A673 (cell line): Measurements from ENCODE around the gene RHPN2. TPM values are rescaled to one million over a fixed set of nuclear protein-coding genes. Genes with fewer than 3 reads are reported as not detected.

Experiments used
- BruUV-seq: library from RNA; stranded (reverse); fragments of 400-500 nt; replicated peaks from 2 replicates; lab custom pipeline; 2021; lab: Mats Ljungman, UMichigan
- CTCF ChIA-PET: fragments of 300-600 bp; sonication (Branson Sonifier 250); formaldehyde crosslinking; loops from one replicate; lab custom pipeline; 2022; ENCODE audit warnings: antibody characterized with exemption; lab: Charles Lee
- POLR2A ChIA-PET: fragments of 300-600 bp; sonication (Branson Sonifier 250); formaldehyde crosslinking; loops from one replicate; lab custom pipeline; 2022; ENCODE audit warnings: antibody characterized with exemption; ENCODE audit not compliant: low non-redundant PET; lab: Charles Lee
- DNase-seq: peaks from one replicate; pipeline ENCODE4 v3.0.0-alpha.2; 2015; ENCODE audit warnings: low spot score
- H3K27ac ChIP-seq: fragments of 200-600 bp; sonication (generic); 2 replicates; pipeline ENCODE4 v1.5.1; 2016; ENCODE audit warnings: mixed run types, low read depth, mild to moderate bottlenecking, mixed read lengths, antibody characterized with exemption, low read length; ENCODE audit not compliant: poor library complexity, severe bottlenecking
- H3K27me3 ChIP-seq: fragments of 200-600 bp; sonication (generic); replicated peaks from 2 replicates; pipeline ENCODE4 v1.6.1; 2017; ENCODE audit warnings: mixed run types, low read depth, mild to moderate bottlenecking, mixed read lengths, antibody characterized with exemption, low read length; ENCODE audit not compliant: insufficient read depth, poor library complexity
- H3K36me3 ChIP-seq: fragments of 200-600 bp; sonication (generic); 2 replicates; pipeline ENCODE4 v1.6.1; 2016; ENCODE audit warnings: mixed run types, mild to moderate bottlenecking, mixed read lengths, antibody characterized with exemption, low read length; ENCODE audit not compliant: insufficient read depth, poor library complexity, severe bottlenecking
- H3K4me1 ChIP-seq: fragments of 200-600 bp; sonication (generic); 2 replicates; pipeline ENCODE4 v1.6.1; 2017; ENCODE audit warnings: mixed run types, mild to moderate bottlenecking, mixed read lengths, antibody characterized with exemption, low read length; ENCODE audit not compliant: insufficient read depth, poor library complexity, severe bottlenecking
- H3K4me3 ChIP-seq: fragments of 200-600 bp; sonication (generic); 2 replicates; pipeline ENCODE4 v1.5.1; 2016; ENCODE audit warnings: low read depth, mixed run types, mild to moderate bottlenecking, mixed read lengths, low read length; ENCODE audit not compliant: poor library complexity, severe bottlenecking
- H3K9me3 ChIP-seq: fragments of 200-600 bp; sonication (generic); 2 replicates; pipeline ENCODE4 v1.6.1; 2016; ENCODE audit warnings: mixed run types, low read depth, mild to moderate bottlenecking, mixed read lengths, antibody characterized with exemption, low read length; ENCODE audit not compliant: poor library complexity, severe bottlenecking
- CTCF ChIP-seq: fragments of 300-800, 200-600 bp; sonication (generic); conservative IDR thresholded peaks from 2 replicates; pipeline ENCODE4 v1.5.1; 2017; ENCODE audit warnings: low read depth, mild to moderate bottlenecking, antibody characterized with exemption, low read length, moderate library complexity, mixed read lengths
- EZH2 ChIP-seq: fragments of 200-600 bp; sonication (generic); IDR thresholded peaks from 2 replicates; pipeline ENCODE4 v1.6.1; 2017; ENCODE audit warnings: borderline replicate concordance, low read depth, mild to moderate bottlenecking, mixed read lengths, antibody characterized with exemption, low read length; ENCODE audit not compliant: poor library complexity, severe bottlenecking
- intact Hi-C: fragments of 100-400 bp; cut with micrococcal nuclease; formaldehyde crosslinking; loops from one replicate; pipeline ENCODE4 v1.10.0; 2022; ENCODE audit not compliant: unreplicated experiment
- total RNA-seq: library from RNA; stranded (reverse); gene quantifications from 2 replicates; pipeline ENCODE4 v1.2.3, GENCODE V29; 2021

RHPN2 gene
- total RNA-seq, 1 experiment from 2014 or later: 10.5 TPM

DNA sequence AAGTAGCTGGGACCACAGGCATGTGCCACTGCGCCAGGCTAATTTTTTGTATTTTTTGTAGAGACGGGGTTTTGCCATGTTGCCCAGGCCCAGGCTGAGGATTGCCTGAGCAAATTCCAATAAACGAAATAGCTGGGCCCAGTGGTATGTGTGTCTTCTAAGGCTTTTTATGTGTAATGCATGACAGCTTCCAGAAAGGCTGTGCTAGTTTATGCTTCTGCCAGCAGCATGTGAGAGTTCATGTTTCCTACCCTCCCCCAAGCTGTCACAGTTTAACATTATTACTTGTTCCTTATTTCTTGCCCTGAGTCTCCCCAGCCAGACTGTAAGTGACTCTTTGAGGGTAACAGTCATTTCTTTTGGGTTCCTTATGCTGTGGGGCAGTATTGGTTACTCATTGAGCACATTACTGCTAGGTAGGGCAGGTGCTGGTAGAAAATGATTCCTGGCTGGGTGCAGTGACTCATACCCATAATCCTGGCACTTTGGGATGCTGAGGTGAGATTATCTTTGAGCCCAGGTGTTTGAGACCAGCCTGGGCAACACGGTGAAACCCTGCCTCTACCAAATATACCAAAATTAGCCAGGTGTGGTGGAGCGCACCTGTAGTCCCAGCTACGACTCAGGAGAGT, 29.9 kb upstream of the RHPN2 start:
- no peak for DNase-seq
- Histone ChIP-seq H3K36me3 (peaks cover 41% of the 10 kb centered on the region), H3K9me3 (no peaks in the 10 kb centered on the region), H3K4me3 (no peak overlapping the region), H3K27me3 (no peaks in the 10 kb centered on the region), H3K27ac (no peak overlapping the region), H3K4me1 (no peaks in the 10 kb centered on the region)
- TF ChIP-seq EZH2 (no peak), CTCF (no peak)
- no TSS peak for BruUV-seq
- ChIA-PET POLR2A (no interaction called here), CTCF (no interaction called here)
- intact Hi-C loops: no loop called here

DNA sequence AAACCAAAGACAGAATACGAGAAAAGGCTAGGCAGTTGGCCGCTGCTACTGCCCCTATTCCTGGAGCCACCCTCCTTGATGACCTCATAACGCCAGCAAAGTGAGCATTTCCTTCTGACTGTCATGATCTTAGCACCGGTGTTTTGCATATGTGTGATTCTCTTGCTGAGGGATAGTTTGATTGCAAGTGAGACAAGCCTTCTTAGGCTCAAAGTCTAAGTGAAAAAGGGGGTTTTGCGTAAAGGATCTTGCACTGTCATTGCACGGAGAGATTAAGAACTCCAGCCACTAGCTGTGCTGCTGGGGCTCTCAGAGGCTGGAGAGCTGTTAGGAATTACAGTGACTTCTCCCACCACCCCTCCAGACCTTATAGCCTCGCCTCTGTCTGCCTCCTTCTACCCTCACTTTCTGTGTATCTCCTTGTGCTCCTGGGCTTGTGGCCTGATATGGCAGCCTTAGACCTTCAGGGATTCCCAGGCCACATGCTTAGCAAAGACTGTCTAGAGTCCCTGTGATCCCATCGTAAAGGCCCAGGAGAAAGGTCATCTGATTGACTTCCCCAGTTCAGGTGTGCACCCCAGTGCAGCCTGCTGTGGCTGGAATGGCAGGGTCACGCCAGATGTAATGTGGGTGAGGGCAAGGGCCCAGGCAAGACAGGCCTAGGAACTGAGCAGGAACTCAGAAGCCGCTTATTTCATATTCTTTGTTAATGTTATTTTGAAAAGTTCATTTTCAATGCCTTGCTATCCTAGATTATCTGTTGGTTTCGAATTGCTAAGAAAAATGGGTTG, 28.9 kb upstream of the RHPN2 start:
- no TSS peak for BruUV-seq
- TF ChIP-seq EZH2 (no peak), CTCF (no peak)

GRCh38 chr19:33090179-33090578, 25.5 kb upstream of the RHPN2 start:
- POLR2A ChIA-PET: no interaction called here
- Histone ChIP-seq H3K27me3 (no peaks in the 10 kb centered on the region), H3K27ac (no peak overlapping the region), H3K4me1 (no peaks in the 10 kb centered on the region), H3K36me3 (peaks cover 23% of the 10 kb centered on the region), H3K9me3 (no peaks in the 10 kb centered on the region), H3K4me3 (no peak overlapping the region)
- intact Hi-C loops: no loop called here
- CTCF ChIA-PET: no interaction called here
- no TSS peak for BruUV-seq
- no peak for DNase-seq
- no peak for TF ChIP-seq CTCF
- no peak for TF ChIP-seq EZH2

More for the DNA sequence above, 28.9 kb upstream of the RHPN2 start:
- H3K27me3 ChIP-seq: no peaks in the 10 kb centered on the region
- CTCF ChIA-PET: no interaction called here
- POLR2A ChIA-PET: no interaction called here
- H3K36me3 ChIP-seq: peaks cover 37% of the 10 kb centered on the region
- no peak overlapping the region for H3K4me3 ChIP-seq
- no peaks in the 10 kb centered on the region for H3K4me1 ChIP-seq
- H3K27ac ChIP-seq: no peak overlapping the region
- intact Hi-C loops: no loop called here
- DNase-seq: no peak
- H3K9me3 ChIP-seq: no peaks in the 10 kb centered on the region
